K562 (cell line): ENCODE results near the gene BTN3A1. TPM values are rescaled to one million over a fixed set of nuclear protein-coding genes. Genes with fewer than 3 reads are reported as not detected.

Source experiments
- BDP1 ChIP-seq: IDR thresholded peaks from 3 replicates; pipeline ENCODE4 v1.6.1; 2011; ENCODE audit not compliant: insufficient read length, insufficient read depth
- CTCF ChIP-seq, 3 experiments: IDR thresholded peaks in 2 of 3; conservative IDR thresholded peaks in 1 of 3; 2 replicates each; pipeline ENCODE4 v1.5.1; 2011 to 2012; ENCODE audit warnings: low read length in 3 of 3, mild to moderate bottlenecking in 3 of 3, control low read depth in 2 of 3, improper control_type of control experiment in 1 of 3, inconsistent platforms in 1 of 3, low read depth in 1 of 3, mixed read lengths in 1 of 3, moderate library complexity in 1 of 3; ENCODE audit not compliant: insufficient read depth in 2 of 3
- ELF4 ChIP-seq: fragments of 450-650 bp; formaldehyde crosslinking; IDR thresholded peaks from 2 replicates; pipeline ENCODE4 v1.4.0; 2022; ENCODE audit warnings: missing genetic modification characterization
- FOXA1 ChIP-seq: fragments of 450-650 bp; IDR thresholded peaks from 2 replicates; pipeline ENCODE4 v1.6.1; 2016; ENCODE audit warnings: mild to moderate bottlenecking, borderline replicate concordance
- KLF10 ChIP-seq: fragments of 250-450 bp; sonication (Bioruptor Pico); IDR thresholded peaks from 2 replicates; pipeline ENCODE4 v1.6.1; 2021; ENCODE audit warnings: matching md5 sums
- LCOR ChIP-seq: sonication (generic); formaldehyde crosslinking; IDR thresholded peaks from 2 replicates; pipeline ENCODE4 v1.8.0; 2022; ENCODE audit warnings: mild to moderate bottlenecking, missing genetic modification reagents
- NCOA2 ChIP-seq, 2 experiments: fragments of 450-650 bp; IDR thresholded peaks; 2 replicates each; pipeline ENCODE4 v1.6.1; 2018; ENCODE audit warnings: mild to moderate bottlenecking in 2 of 2, moderate library complexity in 1 of 2; ENCODE audit not compliant: partially characterized antibody in 2 of 2
- PATZ1 ChIP-seq: fragments of 250-450 bp; sonication (Bioruptor Pico); IDR thresholded peaks from 2 replicates; pipeline ENCODE4 v1.5.0; 2020; ENCODE audit warnings: mild to moderate bottlenecking, borderline replicate concordance
- PRMT5 ChIP-seq: sonication (generic); formaldehyde crosslinking; IDR thresholded peaks from 2 replicates; pipeline ENCODE4 v1.5.0; 2020; ENCODE audit warnings: missing genetic modification reagents
- REST ChIP-seq, 2 experiments: fragments of 450-650 bp; formaldehyde crosslinking in 1 of 2; IDR thresholded peaks; 2 replicates each; pipeline versions ENCODE4 v1.4.0 to v1.6.1; 2014 to 2020; ENCODE audit warnings: mild to moderate bottlenecking in 2 of 2, borderline replicate concordance in 1 of 2, low read depth in 1 of 2
- ZBTB34 ChIP-seq: fragments of 250-450 bp; sonication (Bioruptor Pico); IDR thresholded peaks from 2 replicates; pipeline ENCODE4 v1.8.0; 2021; ENCODE audit warnings: mild to moderate bottlenecking, moderate library complexity
- ZKSCAN8 ChIP-seq: fragments of 200-800 bp; sonication (Bioruptor generic); IDR thresholded peaks from 2 replicates; pipeline ENCODE4 v1.6.1; 2016; ENCODE audit warnings: missing genetic modification characterization, missing compliant biosample characterization
- polyA plus RNA-seq, 8 experiments: library from polyadenylated mRNA; depleted of rRNA in 4 of 8; stranded (reverse) in 5 of 8; unstranded in 3 of 8; fragments of >200 nt; fragmentation: Nextera tagmentation in 2 of 8; fragmentation: Illumina TruSeq in 1 of 8; extraction: Ambion mirVana in 2 of 8; extraction: Trizol in 1 of 8; gene quantifications; 2 replicates each; pipeline versions ENCODE4 v1.2.1 to v1.2.3, GENCODE V29; 2011 to 2014; ENCODE audit warnings: inconsistent platforms in 1 of 8, missing spikeins in 1 of 8
- total RNA-seq, 7 experiments: library from RNA; depleted of rRNA in 6 of 7; stranded (reverse); fragments of >200 nt in 6 of 7; fragmentation: Illumina TruSeq in 2 of 7; extraction: Trizol in 2 of 7; gene quantifications; 2 replicates each; pipeline versions ENCODE4 v1.2.1 to v1.2.3, GENCODE V29; 2011 to 2021; ENCODE audit warnings: low replicate concordance in 1 of 7

BTN3A1 gene
- total and polyA plus RNA-seq, 9 of the 15 experiments (the other 6 are each of a cell fraction or from before 2014, with no cell fraction given) = 0.84 to 8.5 (median 3.9) TPM

GRCh38 chr6:26421259-26422144 is 19.4 kb downstream of the BTN3A1 start (continued):
- TF ChIP-seq ZBTB34 (CRISPR knock-in tag) = no peak
- no peak for TF ChIP-seq ZKSCAN8 (CRISPR knock-in tag)
- TF ChIP-seq LCOR (CRISPR knock-in tag) = 0 out of 2 replicates have a peak, but pooled peaks have one; percentile 30
- 0 out of 2 replicates have a peak, but pooled peaks have one; percentile 38 for TF ChIP-seq ELF4 (CRISPR knock-in tag)
- TF ChIP-seq PATZ1 (CRISPR knock-in tag) = no peak
- no peak for TF ChIP-seq NCOA2 (IDR thresholded peaks at IDR 0.05; ENCODE audit: partially characterized antibody in 2 of 2)
- TF ChIP-seq REST (IDR thresholded peaks at IDR 0.05; ENCODE audit: borderline replicate concordance) = no peak
- TF ChIP-seq REST (CRISPR knock-in tag; IDR thresholded peaks at IDR 0.05; ENCODE audit: low read depth) = no peak
- TF ChIP-seq KLF10 (CRISPR knock-in tag) = no peak
- no peak for TF ChIP-seq FOXA1
- no peak for TF ChIP-seq CTCF (IDR thresholded peaks at IDR 0.05 in 2 of 3, conservative IDR thresholded peaks at IDR 0.05 in 1 of 3; ENCODE audit: insufficient read depth in 2 of 3, low read depth in 1 of 3, low read length in 3 of 3)
- TF ChIP-seq PRMT5 (CRISPR knock-in tag) = no peak
- TF ChIP-seq BDP1 = no peak
